Naive B cell (primary cell): Measurements from ENCODE around the gene TUBB4A. TPM values are rescaled to one million over a fixed set of nuclear protein-coding genes. Genes with fewer than 3 reads are reported as not detected.
"Not testable (repeated sequence)": the region's sequence is repeated elsewhere in the genome, so short reads cannot be mapped to it uniquely, and the experiment has no call there.

Experiments used
- ATAC-seq, 2 donors: fragments of 150-1000 bp; cut with Tn5 transposase; 2 replicates each; pipeline ENCODE4 v1.10.0; 2021; ENCODE audit warnings: low read depth in 2 of 2, mild to moderate bottlenecking in 2 of 2, moderate library complexity in 2 of 2
- DNase-seq: peaks from one replicate; pipeline ENCODE4 v3.0.0; 2022
- H3K27ac Mint-ChIP-seq, 6 donors: one replicate each; pipeline ENCODE4 v1.8.0; 2020 to 2022; ENCODE audit warnings: mild to moderate bottlenecking in 6 of 6, mixed read lengths in 6 of 6, moderate library complexity in 5 of 6, inconsistent platforms in 2 of 6
- H3K27me3 Mint-ChIP-seq, 3 donors: one replicate each; pipeline ENCODE4 v1.8.0; 2021 to 2022; ENCODE audit warnings: mixed read lengths in 3 of 3, mild to moderate bottlenecking in 1 of 3
- H3K36me3 Mint-ChIP-seq, 2 donors: one replicate each; pipeline ENCODE4 v1.8.0; 2020 to 2022; ENCODE audit warnings: mixed read lengths in 2 of 2, inconsistent platforms in 1 of 2, mild to moderate bottlenecking in 1 of 2
- H3K4me1 Mint-ChIP-seq, 3 donors: one replicate each; pipeline ENCODE4 v1.8.0; 2020 to 2022; ENCODE audit warnings: mixed read lengths in 3 of 3, inconsistent platforms in 1 of 3, mild to moderate bottlenecking in 1 of 3, moderate library complexity in 1 of 3
- H3K4me3 Mint-ChIP-seq, 8 donors: one replicate each; pipeline ENCODE4 v1.8.0; 2020 to 2022; ENCODE audit warnings: mild to moderate bottlenecking in 8 of 8, mixed read lengths in 8 of 8, moderate library complexity in 8 of 8, inconsistent platforms in 2 of 8
- H3K9me3 Mint-ChIP-seq, 7 donors: one replicate each; pipeline ENCODE4 v1.8.0; 2020 to 2022; ENCODE audit warnings: mixed read lengths in 7 of 7, mild to moderate bottlenecking in 5 of 7, inconsistent platforms in 2 of 7, moderate library complexity in 1 of 7
- polyA plus RNA-seq, 6 donors: library from polyadenylated mRNA; unstranded; fragments of 300-500 nt; fragmentation: Illumina TruSeq; gene quantifications; one replicate each; pipeline ENCODE4 v1.2.3, GENCODE V29; 2021; ENCODE audit warnings: low read depth in 6 of 6

The TUBB4A gene
- polyA plus RNA-seq, 6 donors from 2014 or later, result 0.89 to 5.9 (median 2.3) TPM

DNA sequence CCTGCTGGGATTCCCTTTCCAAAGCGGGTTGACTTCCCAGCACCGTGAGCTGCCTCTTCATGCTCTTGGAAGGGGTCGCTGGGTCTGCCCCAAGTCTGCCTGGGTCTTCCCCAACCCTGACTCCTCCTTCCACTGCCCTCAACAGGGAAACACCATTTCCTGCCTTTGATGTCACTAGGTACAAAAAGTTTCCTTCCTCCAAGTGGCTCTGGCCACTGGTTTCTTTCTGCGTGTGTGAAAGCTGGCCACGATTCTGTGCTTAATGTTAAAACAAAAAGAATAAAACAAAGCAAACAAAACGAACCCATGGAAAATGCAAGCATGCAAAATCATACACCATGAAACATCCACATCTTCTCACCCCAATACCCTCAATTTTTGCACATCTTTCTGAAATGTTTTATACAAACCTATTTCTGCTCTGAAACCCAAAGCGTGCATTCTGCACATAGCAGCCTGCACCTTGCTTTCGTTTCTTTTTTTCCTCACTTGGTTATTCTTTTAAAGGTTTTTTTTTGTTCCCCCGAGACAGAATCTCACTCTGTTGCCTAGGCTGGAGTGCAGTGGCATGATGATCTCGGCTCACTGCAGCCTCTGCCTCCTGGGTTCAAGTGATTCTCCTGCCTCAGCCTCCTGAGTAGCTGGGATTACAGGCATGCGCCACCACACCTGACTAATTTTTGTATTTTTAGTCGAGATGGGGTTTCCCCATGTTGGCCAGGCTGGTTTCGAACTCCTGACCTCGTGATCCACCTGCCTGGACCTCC is 16.2 kb upstream of the TUBB4A start:
- Mint-ChIP-seq H3K27ac (peak overlapping the region in 5 of 6 donors; percentile 60 to 93 (median 90)), H3K36me3 (no peaks in the 10 kb centered on the region), H3K9me3 (no peaks in the 10 kb centered on the region), H3K4me1 (peaks cover 44 to 55% (median 48%) of the 10 kb centered on the region in 3 donors), H3K27me3 (no peaks in the 10 kb centered on the region), H3K4me3 (peak overlapping the region in 7 of 8 donors; percentile 56 to 97 (median 74))
- ATAC-seq, result peak; percentile 24 to 28
- peak; percentile 31 for DNase-seq

DNA sequence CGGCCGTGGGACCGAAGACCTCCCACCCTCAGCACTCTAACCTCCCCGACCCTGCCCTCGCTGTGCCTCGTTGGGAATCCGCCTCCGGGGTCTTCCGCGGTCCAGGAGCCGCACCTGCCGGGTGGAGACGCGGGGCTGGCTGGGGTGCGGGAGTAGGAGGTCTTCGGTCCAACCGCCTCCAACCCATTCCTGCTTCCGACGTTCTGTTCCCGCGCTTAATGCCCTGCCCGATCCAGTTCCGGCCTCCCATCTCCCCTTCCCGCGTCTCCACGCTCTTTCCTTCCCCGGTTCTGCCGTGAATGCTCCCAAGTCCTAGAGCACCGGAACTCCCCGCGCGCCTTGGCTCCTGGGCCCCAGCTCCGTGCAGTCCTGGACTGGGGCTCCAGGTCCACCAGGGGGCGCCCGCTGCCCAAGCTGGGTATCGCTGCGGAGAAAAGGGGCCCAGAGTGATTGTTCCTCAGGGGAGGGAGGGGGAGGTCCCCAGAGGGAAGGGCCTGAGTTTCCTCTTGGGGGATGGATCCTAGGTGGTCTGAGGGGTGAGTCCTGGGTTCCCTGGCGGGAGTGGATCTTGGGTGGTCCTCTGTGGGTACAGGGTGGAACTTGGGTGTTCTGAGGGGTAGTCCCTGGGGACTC is 14.7 kb upstream of the TUBB4A start:
- no peaks in the 10 kb centered on the region for H3K9me3 Mint-ChIP-seq
- H3K4me1 Mint-ChIP-seq, result peaks cover 38 to 44% (median 38%) of the 10 kb centered on the region in 3 donors
- peak; percentile 85 for DNase-seq
- H3K4me3 Mint-ChIP-seq, result peak overlapping the region; percentile 86 to 97 (median 95)
- peak; percentile 68 to 76 for ATAC-seq
- peak overlapping the region; percentile 78 to 96 (median 86) for H3K27ac Mint-ChIP-seq
- H3K36me3 Mint-ChIP-seq, result no peaks in the 10 kb centered on the region
- no peaks in the 10 kb centered on the region for H3K27me3 Mint-ChIP-seq

DNA sequence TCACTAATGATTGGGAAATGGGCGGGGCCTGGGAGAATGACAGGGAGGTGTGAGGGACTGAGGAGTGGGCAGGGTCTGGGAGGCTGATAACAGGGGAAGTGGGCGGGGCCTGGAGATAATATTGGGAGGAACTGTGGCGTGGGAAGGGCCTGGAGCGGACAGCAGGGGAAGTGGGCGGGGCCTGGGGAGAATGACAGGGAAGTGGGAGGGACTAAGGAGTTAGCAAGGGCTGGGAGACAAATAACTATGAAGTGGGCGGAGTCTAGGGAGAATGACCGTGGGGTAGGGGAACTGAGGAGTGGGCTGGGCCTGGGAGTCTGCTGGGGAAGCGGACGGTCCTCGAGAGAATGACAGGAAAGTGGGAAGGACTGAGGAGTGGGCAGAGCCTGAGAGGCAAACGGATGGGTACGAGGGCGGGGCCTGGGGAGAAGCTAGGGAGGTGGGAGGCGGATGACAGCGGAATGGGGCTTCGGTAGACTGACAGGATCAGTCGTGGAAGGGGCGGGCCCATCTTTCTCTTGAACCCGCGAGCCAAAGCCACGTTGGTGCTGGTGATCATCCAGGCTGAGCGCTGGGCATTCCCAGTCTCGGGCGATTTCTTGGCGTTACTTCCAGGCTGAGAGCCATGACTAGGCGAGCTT is 14.0 kb upstream of the TUBB4A start:
- H3K27me3 Mint-ChIP-seq, result no peaks in the 10 kb centered on the region
- no peaks in the 10 kb centered on the region for H3K9me3 Mint-ChIP-seq
- H3K27ac Mint-ChIP-seq, result peak overlapping the region; percentile 26 to 93 (median 68)
- H3K4me1 Mint-ChIP-seq, result peaks cover 36 to 39% (median 36%) of the 10 kb centered on the region in 3 donors
- ATAC-seq (peak; percentile 13 to 22), DNase-seq (peak; percentile 29)
- no peaks in the 10 kb centered on the region for H3K36me3 Mint-ChIP-seq
- H3K4me3 Mint-ChIP-seq, result peak overlapping the region; percentile 86 to 97 (median 95)

DNA sequence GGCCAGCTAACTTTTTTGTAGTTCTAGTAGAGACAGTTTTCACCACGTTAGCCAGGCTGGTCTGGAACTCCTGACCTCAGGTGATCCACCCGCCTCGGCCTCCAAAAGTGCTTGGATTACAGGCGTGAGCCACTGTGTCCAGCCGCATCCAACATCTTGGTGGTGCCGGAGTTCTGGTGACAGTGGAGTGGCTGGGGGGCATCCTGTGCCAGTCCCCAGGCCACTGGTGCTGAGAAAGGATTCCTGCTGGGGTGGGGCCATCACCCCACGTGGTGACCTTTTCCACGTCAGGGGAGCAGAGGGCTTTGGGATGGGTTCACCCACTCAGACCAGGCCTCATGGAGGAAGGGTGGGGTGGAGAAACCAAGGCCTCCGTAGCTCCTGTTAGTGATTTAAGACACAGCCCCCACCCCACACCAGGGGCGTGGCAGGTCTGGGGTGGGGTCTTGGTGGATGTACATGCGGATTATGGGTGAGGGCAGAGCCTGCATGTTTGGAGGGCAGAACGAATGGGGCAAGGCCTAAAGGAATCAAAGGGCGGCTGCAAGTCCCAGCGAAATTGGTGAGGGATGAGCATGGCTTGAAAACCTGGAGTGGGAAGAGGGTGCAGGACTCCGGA is 12.9 kb upstream of the TUBB4A start:
- Mint-ChIP-seq H3K4me3 (peak overlapping the region in 7 of 8 donors; percentile 48 to 97 (median 79)), H3K27ac (peak overlapping the region in 1 of 6 donors; percentile 10), H3K27me3 (no peaks in the 10 kb centered on the region), H3K36me3 (no peaks in the 10 kb centered on the region), H3K9me3 (no peaks in the 10 kb centered on the region), H3K4me1 (peaks cover 32 to 38% (median 36%) of the 10 kb centered on the region in 3 donors)
- ATAC-seq (no peak), DNase-seq (no peak)

DNA sequence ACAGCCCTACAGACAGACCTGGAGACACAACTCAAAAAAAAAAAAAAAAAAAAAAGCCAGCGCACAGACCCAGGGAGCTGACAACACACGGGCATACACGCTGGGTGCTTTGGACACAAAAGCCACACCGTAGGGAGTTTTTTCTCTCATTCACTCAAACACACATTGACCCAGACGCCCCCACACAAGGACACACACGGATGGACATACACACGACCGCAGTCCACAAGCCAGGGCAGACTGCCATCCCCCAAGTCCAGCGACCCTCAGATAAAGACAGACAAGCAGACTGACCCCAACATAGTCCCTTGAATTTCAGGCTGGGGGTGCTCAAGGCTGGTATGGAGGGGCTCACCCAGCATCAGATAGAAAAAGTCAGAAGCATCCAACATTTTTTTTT is 12.0 kb upstream of the TUBB4A start:
- H3K36me3 Mint-ChIP-seq, result no peaks in the 10 kb centered on the region
- H3K4me1 Mint-ChIP-seq, result peaks cover 30 to 34% (median 34%) of the 10 kb centered on the region in 3 donors
- ATAC-seq (no peak), DNase-seq (no peak)
- H3K4me3 Mint-ChIP-seq, result peak overlapping the region in 6 of 8 donors; percentile 12 to 61 (median 48)
- H3K27me3 Mint-ChIP-seq, result no peaks in the 10 kb centered on the region
- H3K9me3 Mint-ChIP-seq, result no peaks in the 10 kb centered on the region
- no peak overlapping the region for H3K27ac Mint-ChIP-seq

DNA sequence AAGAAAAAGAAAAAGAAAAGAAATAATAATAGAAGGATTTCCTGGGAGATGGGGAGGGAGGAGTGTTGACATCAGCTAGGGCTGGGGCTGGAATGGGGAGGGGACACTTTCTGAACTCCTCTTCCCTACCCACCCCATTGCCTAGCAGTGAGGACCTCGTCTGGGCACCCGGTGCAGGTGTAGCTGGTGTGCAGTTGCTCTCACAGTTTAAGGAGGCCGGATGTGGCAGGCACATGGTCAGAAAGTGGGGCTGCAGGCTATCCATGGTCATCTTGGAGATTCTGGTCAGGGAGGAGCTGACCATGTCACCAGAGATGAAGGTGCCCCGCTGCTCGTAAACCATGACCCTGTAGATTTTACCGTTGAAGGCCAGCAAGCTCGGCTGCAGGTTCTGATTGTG is 8.5 kb upstream of the TUBB4A start:
- Mint-ChIP-seq H3K27ac (no peak overlapping the region), H3K4me3 (no peak overlapping the region)

DNA sequence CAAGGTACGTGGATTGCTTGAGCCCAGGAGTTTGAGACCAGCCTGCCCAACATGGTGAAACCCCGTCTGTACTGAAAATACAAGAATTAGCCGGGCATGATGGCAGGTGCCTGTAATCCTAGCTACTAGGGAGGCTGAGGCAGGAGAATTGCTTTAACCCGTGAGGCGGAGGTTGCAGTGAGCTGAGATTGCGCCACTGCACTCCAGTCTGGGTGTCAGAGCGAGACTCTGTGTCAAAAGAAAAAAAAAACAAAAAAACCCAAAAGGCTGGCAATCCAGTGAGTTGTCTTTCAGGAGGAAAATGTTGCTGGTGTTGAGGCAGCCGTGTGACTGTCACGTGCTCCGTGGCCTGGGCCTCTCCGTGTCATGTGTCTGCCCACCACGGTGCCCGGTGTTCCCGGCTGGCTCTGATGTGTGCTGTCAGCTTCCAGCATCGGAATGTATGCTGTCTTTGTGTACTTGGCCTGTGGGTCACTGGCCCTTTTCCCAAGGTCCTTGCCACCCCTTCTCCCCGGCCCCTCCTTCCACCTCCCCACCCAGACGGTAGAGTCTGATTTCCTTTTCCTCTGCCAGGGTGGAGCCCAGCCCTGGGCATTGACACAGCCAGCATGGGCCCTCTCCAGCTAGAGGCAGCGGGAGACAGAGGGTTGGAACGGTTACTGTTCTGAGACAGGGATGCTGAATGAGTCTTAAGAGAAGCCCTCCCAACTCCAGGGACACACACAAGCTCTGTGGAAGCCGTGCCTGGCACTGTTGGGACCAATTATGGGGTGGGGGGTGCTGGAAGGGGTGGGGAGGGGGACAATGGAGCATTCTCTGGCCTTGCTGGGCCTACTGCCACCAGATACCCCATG is 7.2 kb upstream of the TUBB4A start:
- no peak for ATAC-seq
- no peak for DNase-seq
- Mint-ChIP-seq H3K27me3 (no peaks in the 10 kb centered on the region), H3K9me3 (no peaks in the 10 kb centered on the region), H3K4me1 (peaks cover 6 to 7% (median 7%) of the 10 kb centered on the region in 3 donors), H3K36me3 (no peaks in the 10 kb centered on the region), H3K27ac (no peak overlapping the region), H3K4me3 (no peak overlapping the region)

More for the DNA sequence above, 8.5 kb upstream of the TUBB4A start:
- Mint-ChIP-seq H3K27me3 (no peaks in the 10 kb centered on the region), H3K36me3 (no peaks in the 10 kb centered on the region), H3K4me1 (peaks cover 0 to 4% (median 4%) of the 10 kb centered on the region in 3 donors), H3K9me3 (no peaks in the 10 kb centered on the region)
- DNase-seq, result no peak
- no peak for ATAC-seq

DNA sequence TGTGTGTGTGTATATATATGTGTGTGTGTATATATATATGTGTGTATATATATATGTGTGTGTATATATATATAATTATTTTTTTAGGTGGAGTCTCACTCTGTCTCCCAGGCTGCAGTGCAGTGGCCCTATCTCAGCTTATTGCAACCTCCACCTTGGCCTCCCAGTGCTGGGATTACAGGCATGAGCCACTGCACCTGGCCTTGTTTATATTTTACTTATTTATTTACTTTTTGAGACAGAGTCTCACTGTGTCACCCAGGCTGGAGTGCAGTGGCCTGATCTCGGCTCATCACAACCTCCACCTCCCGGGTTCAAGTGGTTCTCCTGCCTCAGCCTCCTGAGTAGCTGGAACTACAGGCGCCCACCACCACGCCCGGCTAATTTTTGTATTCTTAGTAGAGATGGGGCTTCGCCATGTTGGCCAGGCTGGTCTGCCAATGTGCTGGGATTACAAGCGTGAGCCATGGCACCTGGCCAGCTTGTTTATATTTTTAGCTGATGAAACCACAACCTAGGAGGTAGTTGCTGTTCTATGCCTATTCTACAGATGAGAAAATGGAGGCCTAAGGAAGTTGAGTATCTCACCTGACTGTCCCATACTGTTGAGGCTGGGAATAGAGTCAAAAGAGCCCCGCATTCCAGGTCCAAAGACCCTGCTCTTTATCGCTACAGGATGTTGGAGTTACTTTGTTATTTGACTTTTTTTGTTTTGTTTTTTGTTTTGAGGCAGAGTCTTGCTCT is 6.1 kb upstream of the TUBB4A start:
- not testable (repeated sequence) for H3K36me3 Mint-ChIP-seq, H3K4me3 Mint-ChIP-seq, H3K27me3 Mint-ChIP-seq, H3K9me3 Mint-ChIP-seq, DNase-seq, H3K4me1 Mint-ChIP-seq, ATAC-seq
- peak overlapping the region in 1 of 6 donors; percentile 83 for H3K27ac Mint-ChIP-seq

DNA sequence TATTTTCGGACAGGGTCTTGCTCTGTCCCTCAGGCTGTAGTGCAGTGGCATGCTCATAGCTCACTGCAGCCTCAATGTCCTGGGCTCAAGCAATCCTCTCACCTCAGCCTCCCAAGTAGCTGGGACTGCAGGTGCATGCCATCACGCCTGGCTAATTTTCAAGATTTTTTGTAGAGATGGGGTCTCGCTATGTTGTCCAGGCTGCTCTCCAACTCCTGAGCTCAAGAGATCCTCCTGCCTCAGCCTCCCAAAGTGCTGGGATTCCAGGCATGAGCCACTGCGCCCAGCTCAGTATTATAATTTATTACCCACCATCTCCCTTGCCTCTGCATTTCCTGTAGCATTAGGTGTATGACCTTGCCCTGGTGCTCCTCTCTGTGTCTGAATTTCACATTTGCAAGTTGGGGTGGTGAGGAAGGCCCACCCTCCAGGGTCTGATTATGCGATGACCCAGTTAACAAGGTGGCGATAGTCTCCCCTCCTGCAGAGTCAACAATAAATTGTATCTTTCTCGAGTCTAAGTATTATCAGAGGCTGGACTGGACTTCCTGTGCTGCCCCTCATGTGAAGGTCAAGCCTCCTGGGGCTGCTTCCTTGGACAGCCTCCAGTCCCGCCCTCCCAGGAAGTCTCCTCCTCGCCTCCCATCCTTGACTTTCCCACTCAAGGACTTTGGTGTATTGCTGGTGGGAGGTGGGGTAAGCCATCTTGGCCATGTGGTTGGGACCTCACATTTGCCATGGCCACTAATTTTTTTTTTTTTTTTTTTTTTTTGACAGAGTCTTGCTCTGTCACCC is 1.5 kb upstream of the TUBB4A start:
- H3K36me3 Mint-ChIP-seq, result no peaks in the 10 kb centered on the region
- H3K4me3 Mint-ChIP-seq, result peak overlapping the region; percentile 68 to 90 (median 78)
- H3K27ac Mint-ChIP-seq, result peak overlapping the region in 1 of 6 donors; percentile 24
- no peaks in the 10 kb centered on the region for H3K9me3 Mint-ChIP-seq
- ATAC-seq, result no peak
- DNase-seq, result no peak
- H3K27me3 Mint-ChIP-seq, result peaks cover 3 to 22% (median 8%) of the 10 kb centered on the region in 3 donors
- peaks cover 14 to 21% (median 15%) of the 10 kb centered on the region in 3 donors for H3K4me1 Mint-ChIP-seq

DNA sequence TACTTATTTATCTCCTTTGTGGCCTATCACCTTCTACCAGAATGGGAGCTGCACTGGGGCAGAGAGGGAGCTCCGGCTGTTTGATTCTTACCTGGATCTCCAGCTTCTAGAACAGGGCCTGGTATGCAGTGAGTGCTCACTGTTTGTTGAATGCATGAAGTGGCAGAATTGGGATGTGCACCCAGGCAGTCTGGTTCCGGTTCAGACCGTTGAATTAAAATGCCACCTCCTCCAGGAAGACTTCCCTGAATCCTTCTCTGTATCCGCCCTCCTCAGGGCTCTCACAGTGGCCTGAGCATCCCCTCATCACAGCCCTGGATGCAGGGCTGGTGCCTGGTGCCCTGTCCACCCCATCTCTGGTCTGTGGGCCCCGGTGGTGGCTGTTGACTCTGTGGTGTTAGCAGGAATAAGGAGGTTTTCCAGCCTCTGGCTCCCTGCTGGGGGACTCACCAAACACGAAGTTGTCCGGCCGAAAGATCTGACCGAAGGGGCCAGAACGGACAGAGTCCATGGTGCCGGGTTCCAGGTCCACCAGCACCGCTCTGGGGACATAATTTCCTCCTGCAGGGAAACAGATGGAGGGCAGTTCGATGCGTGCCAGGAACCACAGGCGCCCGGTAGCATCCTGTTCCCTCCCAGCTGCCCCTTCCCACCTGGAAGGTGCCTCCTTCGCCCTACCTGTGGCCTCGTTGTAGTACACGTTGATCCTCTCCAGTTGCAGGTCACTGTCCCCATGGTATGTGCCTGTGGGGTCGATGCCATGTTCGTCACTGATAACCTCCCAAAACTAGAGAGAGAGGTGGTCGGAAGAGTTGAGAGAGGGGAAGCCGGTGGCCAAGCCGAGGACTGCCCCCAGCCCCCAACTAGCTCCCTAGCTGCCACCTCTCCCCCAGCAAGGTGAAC is 1.0 kb downstream of the TUBB4A start:
- ATAC-seq, result no peak
- no peaks in the 10 kb centered on the region for H3K36me3 Mint-ChIP-seq

More for the DNA sequence above, 1.0 kb downstream of the TUBB4A start:
- DNase-seq, result no peak
- Mint-ChIP-seq H3K27ac (peak overlapping the region in 2 of 6 donors; percentile 24 to 36), H3K27me3 (peaks cover 4 to 22% (median 8%) of the 10 kb centered on the region in 3 donors), H3K4me3 (peak overlapping the region; percentile 78 to 94 (median 87)), H3K4me1 (peaks cover 14 to 21% (median 15%) of the 10 kb centered on the region in 3 donors), H3K9me3 (no peaks in the 10 kb centered on the region)
